HepG2 (cell line): Measurements from ENCODE around the gene SF3B6. TPM values are rescaled to one million over a fixed set of nuclear protein-coding genes. Genes with fewer than 3 reads are reported as not detected.

Experiments
- AGO2 ChIP-seq: fragments of 200-400 bp; formaldehyde crosslinking; optimal IDR thresholded peaks from 2 replicates; pipeline ENCODE3; 2017; ENCODE audit warnings: mild to moderate bottlenecking, low read depth, low read length, moderate library complexity
- EED ChIP-seq: sonication (generic); formaldehyde crosslinking; IDR thresholded peaks from 2 replicates; pipeline ENCODE4 v1.5.0; 2020; ENCODE audit warnings: mild to moderate bottlenecking, missing genetic modification reagents
- KLF9 ChIP-seq: IDR thresholded peaks from 2 replicates; pipeline ENCODE4 v1.6.1; 2016; ENCODE audit warnings: low read depth
- NONO ChIP-seq, 2 experiments: fragments of 450-650 bp in 1 of 2; sonication (generic) in 1 of 2; formaldehyde crosslinking in 1 of 2; IDR thresholded peaks in 1 of 2; conservative IDR thresholded peaks in 1 of 2; 2 replicates each; pipeline versions ENCODE4 v1.6.1 to v1.8.0; 2017 to 2022; ENCODE audit warnings: mild to moderate bottlenecking in 1 of 2, missing genetic modification reagents in 1 of 2, moderate library complexity in 1 of 2
- PAX8 ChIP-seq: sonication (generic); formaldehyde crosslinking; IDR thresholded peaks from 2 replicates; pipeline ENCODE4 v1.8.0; 2022; ENCODE audit warnings: mild to moderate bottlenecking, missing genetic modification reagents, borderline replicate concordance
- PRDM10 ChIP-seq: sonication (generic); formaldehyde crosslinking; IDR thresholded peaks from 2 replicates; pipeline ENCODE4 v1.4.0; 2020; ENCODE audit warnings: low read depth, missing genetic modification reagents
- TFE3 ChIP-seq: IDR thresholded peaks from 2 replicates; pipeline ENCODE4 v1.6.1; 2016
- ZBTB43 ChIP-seq: sonication (generic); formaldehyde crosslinking; conservative IDR thresholded peaks from 2 replicates; pipeline ENCODE4 v1.4.0; 2020; ENCODE audit warnings: missing genetic modification reagents
- ZC3H13 ChIP-seq: sonication (generic); formaldehyde crosslinking; IDR thresholded peaks from 2 replicates; pipeline ENCODE4 v1.8.1; 2023; ENCODE audit warnings: mild to moderate bottlenecking, missing genetic modification reagents, moderate library complexity
- ZFP62 ChIP-seq: sonication (generic); formaldehyde crosslinking; IDR thresholded peaks from 2 replicates; pipeline ENCODE4 v1.4.0; 2020; ENCODE audit warnings: missing genetic modification reagents
- ZNF101 ChIP-seq: sonication (generic); formaldehyde crosslinking; IDR thresholded peaks from 2 replicates; pipeline ENCODE4 v1.4.0; 2020; ENCODE audit warnings: mild to moderate bottlenecking, low read depth, missing genetic modification reagents, borderline replicate concordance
- ZNF343 ChIP-seq: sonication (generic); formaldehyde crosslinking; IDR thresholded peaks from 2 replicates; pipeline ENCODE4 v1.4.0; 2020; ENCODE audit warnings: mild to moderate bottlenecking, missing genetic modification reagents
- ZNF362 ChIP-seq: sonication (generic); formaldehyde crosslinking; IDR thresholded peaks from 2 replicates; pipeline ENCODE4 v1.4.0; 2020; ENCODE audit warnings: missing genetic modification reagents, mild to moderate bottlenecking, borderline replicate concordance
- ZNF503 ChIP-seq: sonication (generic); formaldehyde crosslinking; IDR thresholded peaks from 2 replicates; pipeline ENCODE4 v1.4.0; 2020; ENCODE audit warnings: missing genetic modification reagents
- ZNF792 ChIP-seq: IDR thresholded peaks from 2 replicates; pipeline ENCODE4 v1.6.1; 2016
- ZNF850 ChIP-seq: sonication (generic); formaldehyde crosslinking; conservative IDR thresholded peaks from 2 replicates; pipeline ENCODE4 v1.9.0; 2021; ENCODE audit warnings: mild to moderate bottlenecking, missing genetic modification reagents
- polyA plus RNA-seq, 8 experiments: library from polyadenylated mRNA; depleted of rRNA in 3 of 8; stranded (reverse) in 7 of 8; unstranded in 1 of 8; fragments of >200 nt; fragmentation: Illumina TruSeq in 4 of 8; extraction: Trizol in 4 of 8; gene quantifications; 2 replicates each; pipeline versions ENCODE4 v1.2.1 to v1.2.3, GENCODE V29; 2011 to 2016; ENCODE audit warnings: low read depth in 4 of 8, missing spikeins in 1 of 8, mixed read lengths in 1 of 8; ENCODE audit not compliant: insufficient read depth in 1 of 8
- total RNA-seq, 5 experiments: library from RNA; depleted of rRNA; stranded (reverse); fragments of >200 nt; fragmentation: Illumina TruSeq; extraction: Trizol; gene quantifications; 2 replicates each; pipeline ENCODE4 v1.2.3, GENCODE V29; 2016; ENCODE audit warnings: low read depth in 1 of 5
- TF ChIP-seq, protein P1 (sequence below): fragments of 450-650 bp; IDR thresholded peaks from 2 replicates; pipeline ENCODE4 v1.6.1; 2017

Gene SF3B6
- total and polyA plus RNA-seq, 2 of the 13 experiments (the other 11 are each of a cell fraction or from before 2014, with no cell fraction given), result 177 to 182 TPM

DNA sequence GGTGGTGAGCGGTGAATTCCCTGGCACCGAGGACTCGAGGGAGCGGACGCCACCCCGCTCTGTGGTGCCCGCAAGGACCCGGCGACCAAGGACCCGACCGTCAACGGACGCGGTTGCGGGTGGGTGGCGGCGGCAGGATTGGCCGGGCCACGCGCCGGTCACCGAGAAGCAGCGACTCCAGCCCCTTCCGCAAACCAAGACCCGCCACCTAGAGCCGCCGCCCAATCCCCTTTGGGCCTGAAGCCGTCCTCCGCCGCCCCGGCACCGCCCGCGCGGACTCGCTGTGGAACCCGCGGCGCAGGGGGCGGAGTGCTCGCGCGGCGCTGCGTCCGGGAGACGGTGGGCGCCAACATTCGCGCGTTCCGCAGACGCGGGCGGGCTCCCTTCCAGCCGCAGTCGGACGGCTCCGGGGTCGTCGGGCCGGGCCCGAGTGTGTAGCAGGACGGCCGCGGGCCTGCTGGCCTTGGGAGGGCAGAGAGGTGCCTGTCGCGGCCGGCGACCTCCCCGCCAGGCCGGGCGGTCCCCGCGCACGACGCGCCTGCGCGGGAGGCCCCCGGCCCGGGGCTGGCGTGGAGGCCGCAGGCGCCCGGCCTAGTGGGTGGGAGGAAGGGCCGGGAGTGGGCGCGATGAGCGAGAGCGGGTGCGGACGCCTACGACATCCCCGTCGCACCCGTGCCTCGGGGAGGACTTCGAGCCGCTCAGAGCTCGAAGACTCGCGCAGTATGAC is 47.2 kb upstream of the SF3B6 start, which contains the start of the genes FAM228B and PFN4 (continued):
- TF ChIP-seq ZBTB43 (CRISPR knock-in tag) (peak; percentile 30; the same call in 1 of the 2 replicates), ZNF101 (0 out of 2 replicates have a peak, but pooled peaks have one; percentile 70), ZNF362 (peak; percentile 11; the same call in 1 of the 2 replicates), ZNF792 (CRISPR knock-in tag) (peak; percentile 73; the same call in 1 of the 2 replicates), AGO2 (peak; percentile 76), ZNF343 (peak; percentile 81; the same call in 1 of the 2 replicates), NONO (IDR thresholded peaks at IDR 0.05) (no peak), NONO (CRISPR knock-in tag; conservative IDR thresholded peaks at IDR 0.05) (peak; percentile 85), EED (CRISPR knock-in tag) (peak; percentile 83), ZNF850 (CRISPR knock-in tag) (0 out of 2 replicates have a peak, but pooled peaks have one; percentile 71), PAX8 (CRISPR knock-in tag) (no peak), PRDM10 (CRISPR knock-in tag) (no peak), ZNF503 (CRISPR knock-in tag) (no peak; the same call in 1 of the 2 replicates), TFE3 (peak; percentile 33; the same call in 1 of the 2 replicates), ZFP62 (CRISPR knock-in tag) (no peak), KLF9 (CRISPR knock-in tag) (no peak), ZC3H13 (CRISPR knock-in tag) (peak; percentile 48; the same call in 1 of the 2 replicates)
- TF ChIP-seq, protein P1, sequence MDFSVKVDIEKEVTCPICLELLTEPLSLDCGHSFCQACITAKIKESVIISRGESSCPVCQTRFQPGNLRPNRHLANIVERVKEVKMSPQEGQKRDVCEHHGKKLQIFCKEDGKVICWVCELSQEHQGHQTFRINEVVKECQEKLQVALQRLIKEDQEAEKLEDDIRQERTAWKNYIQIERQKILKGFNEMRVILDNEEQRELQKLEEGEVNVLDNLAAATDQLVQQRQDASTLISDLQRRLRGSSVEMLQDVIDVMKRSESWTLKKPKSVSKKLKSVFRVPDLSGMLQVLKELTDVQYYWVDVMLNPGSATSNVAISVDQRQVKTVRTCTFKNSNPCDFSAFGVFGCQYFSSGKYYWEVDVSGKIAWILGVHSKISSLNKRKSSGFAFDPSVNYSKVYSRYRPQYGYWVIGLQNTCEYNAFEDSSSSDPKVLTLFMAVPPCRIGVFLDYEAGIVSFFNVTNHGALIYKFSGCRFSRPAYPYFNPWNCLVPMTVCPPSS, result no peak
